ENCODE data around the gene RAB27B.

DNA sequence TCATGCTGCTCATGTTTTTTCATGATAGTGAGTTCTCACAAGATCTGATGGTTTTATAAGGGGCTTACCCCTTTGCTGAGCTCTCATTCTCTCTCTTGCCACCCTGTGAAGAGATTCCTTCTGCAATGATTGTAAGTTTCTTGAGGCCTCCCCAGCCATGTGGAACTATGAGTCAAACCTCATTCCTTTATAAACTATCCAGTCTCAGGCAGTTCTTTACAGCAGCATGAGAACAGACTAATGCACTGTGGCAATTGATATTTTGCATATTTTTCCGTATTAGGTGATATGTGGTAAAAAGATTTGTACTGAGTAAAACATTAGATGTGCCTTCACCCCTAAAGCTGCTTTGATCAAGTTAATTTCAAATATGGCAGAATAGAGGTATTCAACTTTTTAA, 48.8 kb downstream of the RAB27B start:
- TF ChIP-seq, protein P1, sequence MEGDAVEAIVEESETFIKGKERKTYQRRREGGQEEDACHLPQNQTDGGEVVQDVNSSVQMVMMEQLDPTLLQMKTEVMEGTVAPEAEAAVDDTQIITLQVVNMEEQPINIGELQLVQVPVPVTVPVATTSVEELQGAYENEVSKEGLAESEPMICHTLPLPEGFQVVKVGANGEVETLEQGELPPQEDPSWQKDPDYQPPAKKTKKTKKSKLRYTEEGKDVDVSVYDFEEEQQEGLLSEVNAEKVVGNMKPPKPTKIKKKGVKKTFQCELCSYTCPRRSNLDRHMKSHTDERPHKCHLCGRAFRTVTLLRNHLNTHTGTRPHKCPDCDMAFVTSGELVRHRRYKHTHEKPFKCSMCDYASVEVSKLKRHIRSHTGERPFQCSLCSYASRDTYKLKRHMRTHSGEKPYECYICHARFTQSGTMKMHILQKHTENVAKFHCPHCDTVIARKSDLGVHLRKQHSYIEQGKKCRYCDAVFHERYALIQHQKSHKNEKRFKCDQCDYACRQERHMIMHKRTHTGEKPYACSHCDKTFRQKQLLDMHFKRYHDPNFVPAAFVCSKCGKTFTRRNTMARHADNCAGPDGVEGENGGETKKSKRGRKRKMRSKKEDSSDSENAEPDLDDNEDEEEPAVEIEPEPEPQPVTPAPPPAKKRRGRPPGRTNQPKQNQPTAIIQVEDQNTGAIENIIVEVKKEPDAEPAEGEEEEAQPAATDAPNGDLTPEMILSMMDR (IDR thresholded peaks at IDR 0.05) = no peak
- TF ChIP-seq POLR2A (IDR thresholded peaks at IDR 0.05) (no peak), POLR2AphosphoS5 (IDR thresholded peaks at IDR 0.05) (no peak)
